Measurements from ENCODE around the gene MROH9. TPM values are rescaled to one million over a fixed set of nuclear protein-coding genes. Genes with fewer than 3 reads are reported as not detected.

The MROH9 gene
- total RNA-seq, 1 donor from 2014 or later = not detected

DNA sequence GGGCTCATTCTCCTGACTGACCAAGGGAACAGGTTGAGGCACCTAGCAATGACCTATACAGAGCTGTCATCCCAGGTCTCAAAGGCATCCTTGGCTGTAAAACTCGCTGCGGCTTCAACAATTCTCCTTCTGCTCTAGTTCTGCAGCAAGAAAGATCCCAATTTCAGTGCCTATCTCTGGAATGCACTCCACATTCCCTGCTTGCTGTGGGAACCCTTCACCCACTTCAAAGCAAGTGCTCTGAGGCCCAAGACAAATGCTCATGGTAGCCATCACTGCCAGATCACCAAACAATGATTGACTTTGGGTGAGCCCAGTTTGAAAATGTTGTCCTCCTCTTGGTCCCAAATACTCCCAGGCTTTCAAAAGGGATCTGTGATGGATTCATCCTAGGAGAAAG lies 117.6 kb downstream of the MROH9 start:
- no peaks in the 10 kb centered on the region for H3K4me1 Mint-ChIP-seq
- peaks cover 11% of the 10 kb centered on the region for H3K9me3 Mint-ChIP-seq
- H3K4me3 Mint-ChIP-seq = no peak overlapping the region
- no peaks in the 10 kb centered on the region for H3K36me3 Mint-ChIP-seq (ENCODE audit: low read depth)
- ChIA-PET CTCF (no interaction called here), POLR2A (no interaction called here)
- TF ChIP-seq, protein P1, sequence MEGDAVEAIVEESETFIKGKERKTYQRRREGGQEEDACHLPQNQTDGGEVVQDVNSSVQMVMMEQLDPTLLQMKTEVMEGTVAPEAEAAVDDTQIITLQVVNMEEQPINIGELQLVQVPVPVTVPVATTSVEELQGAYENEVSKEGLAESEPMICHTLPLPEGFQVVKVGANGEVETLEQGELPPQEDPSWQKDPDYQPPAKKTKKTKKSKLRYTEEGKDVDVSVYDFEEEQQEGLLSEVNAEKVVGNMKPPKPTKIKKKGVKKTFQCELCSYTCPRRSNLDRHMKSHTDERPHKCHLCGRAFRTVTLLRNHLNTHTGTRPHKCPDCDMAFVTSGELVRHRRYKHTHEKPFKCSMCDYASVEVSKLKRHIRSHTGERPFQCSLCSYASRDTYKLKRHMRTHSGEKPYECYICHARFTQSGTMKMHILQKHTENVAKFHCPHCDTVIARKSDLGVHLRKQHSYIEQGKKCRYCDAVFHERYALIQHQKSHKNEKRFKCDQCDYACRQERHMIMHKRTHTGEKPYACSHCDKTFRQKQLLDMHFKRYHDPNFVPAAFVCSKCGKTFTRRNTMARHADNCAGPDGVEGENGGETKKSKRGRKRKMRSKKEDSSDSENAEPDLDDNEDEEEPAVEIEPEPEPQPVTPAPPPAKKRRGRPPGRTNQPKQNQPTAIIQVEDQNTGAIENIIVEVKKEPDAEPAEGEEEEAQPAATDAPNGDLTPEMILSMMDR (IDR thresholded peaks at IDR 0.05) = no peak
- no peak for DNase-seq
- intact Hi-C loops (cut with micrococcal nuclease) = no loop called here
- no peak for ATAC-seq (ENCODE audit: low read depth)
- H3K27ac Mint-ChIP-seq = no peak overlapping the region
- H3K27me3 Mint-ChIP-seq = peaks cover 2% of the 10 kb centered on the region

DNA sequence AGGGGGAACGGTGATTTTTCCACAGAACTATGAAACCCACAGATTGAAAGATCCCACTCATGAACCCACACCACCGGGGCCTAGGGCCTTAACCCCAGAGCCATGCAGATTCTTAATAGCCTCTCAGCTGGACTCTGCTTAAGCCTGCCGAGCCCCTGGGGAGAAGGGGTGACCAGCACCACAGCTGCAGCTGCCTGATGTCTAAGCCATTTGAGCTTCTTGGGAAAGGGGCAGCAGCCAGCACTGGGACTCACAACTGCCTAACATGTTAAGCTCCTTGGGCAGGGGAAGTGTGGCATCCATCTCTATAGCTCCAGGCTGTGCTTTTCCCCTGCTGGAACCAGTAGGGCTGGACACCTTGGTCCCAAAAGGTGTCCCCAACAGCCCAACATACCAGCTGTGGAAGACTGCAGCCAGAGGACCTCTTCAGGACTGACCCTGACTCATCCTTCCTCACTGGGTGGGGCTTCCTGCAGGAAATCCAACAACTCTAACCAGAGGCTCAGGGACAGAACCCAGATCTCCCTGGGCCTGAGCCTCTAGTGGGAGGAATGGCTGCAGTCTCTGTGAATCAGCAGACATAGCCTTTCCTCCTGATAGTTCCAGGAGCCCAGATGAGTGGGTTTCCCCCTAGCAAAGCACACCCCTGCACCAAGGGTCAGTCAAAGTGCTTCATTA lies 120.8 kb downstream of the MROH9 start:
- Mint-ChIP-seq H3K4me3 (no peak overlapping the region), H3K27me3 (peaks cover 2% of the 10 kb centered on the region), H3K9me3 (peaks cover 6% of the 10 kb centered on the region), H3K27ac (no peak overlapping the region), H3K36me3 (ENCODE audit: low read depth) (no peaks in the 10 kb centered on the region), H3K4me1 (no peaks in the 10 kb centered on the region)
- CTCF ChIA-PET = no interaction called here
- ATAC-seq (ENCODE audit: low read depth) (no peak), DNase-seq (no peak)
- POLR2A ChIA-PET = no interaction called here
- intact Hi-C loops (cut with micrococcal nuclease) = no loop called here
- TF ChIP-seq, protein P1 (IDR thresholded peaks at IDR 0.05) = no peak

DNA sequence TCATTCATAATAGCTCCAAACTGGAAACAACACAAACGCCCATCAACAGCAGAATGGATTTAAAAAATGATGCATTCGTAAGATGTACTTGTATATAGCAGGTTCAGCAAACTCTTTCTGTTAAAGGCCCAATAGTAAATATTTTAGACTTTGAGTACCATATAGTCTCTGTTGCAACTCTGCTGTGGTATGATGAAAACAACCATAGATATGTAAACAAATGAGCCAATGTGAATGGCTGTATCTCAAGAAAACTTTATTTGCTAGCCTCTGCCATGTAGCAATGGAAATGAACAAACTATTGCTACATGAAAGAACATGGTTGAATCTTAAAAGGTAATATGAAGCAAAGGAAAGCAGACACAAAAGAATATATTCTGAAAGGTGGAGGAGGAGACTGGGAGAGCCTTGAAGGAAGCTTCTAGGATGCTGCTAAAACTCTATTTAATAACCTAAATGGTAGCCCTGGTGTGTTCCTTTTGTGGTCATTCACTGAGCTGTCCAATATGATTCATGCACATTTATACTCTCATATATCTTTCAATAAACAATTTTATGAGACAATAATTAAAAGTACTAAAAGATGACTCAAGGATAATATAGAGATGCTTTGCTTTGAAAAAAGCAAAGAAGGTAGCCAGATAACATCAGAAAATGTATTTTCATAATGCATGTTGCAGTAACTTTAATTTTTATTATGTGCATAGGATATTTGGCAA lies 126.2 kb downstream of the MROH9 start:
- TF ChIP-seq, protein P1 (IDR thresholded peaks at IDR 0.05) = no peak
- ATAC-seq (ENCODE audit: low read depth) (no peak), DNase-seq (no peak)
- Mint-ChIP-seq H3K27me3 (no peaks in the 10 kb centered on the region), H3K27ac (no peak overlapping the region), H3K36me3 (ENCODE audit: low read depth) (no peaks in the 10 kb centered on the region), H3K9me3 (peaks cover 4% of the 10 kb centered on the region), H3K4me3 (no peak overlapping the region), H3K4me1 (no peaks in the 10 kb centered on the region)
- intact Hi-C loops (cut with micrococcal nuclease) = no loop called here
- POLR2A ChIA-PET = no interaction called here
- CTCF ChIA-PET = no interaction called here

DNA sequence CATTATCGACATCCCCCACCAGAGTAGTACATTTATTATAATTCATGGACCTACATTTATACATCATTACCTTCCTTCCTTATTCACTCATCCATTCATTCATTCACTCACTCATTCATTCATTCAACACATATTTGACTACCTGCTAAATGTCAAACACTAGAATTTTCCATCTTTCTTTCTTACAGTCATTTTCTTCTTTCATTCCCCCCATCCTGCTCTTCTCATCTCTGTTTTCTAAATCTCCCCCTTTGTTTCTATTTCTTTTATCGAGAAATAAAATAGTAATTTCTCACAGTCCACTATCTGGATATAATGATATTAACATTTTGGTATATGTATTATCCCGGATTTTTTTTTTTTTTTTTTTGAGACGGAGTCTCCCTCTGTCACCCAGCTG lies 127.6 kb downstream of the MROH9 start:
- Mint-ChIP-seq H3K27ac (no peak overlapping the region), H3K4me1 (no peaks in the 10 kb centered on the region), H3K27me3 (peaks cover 2% of the 10 kb centered on the region), H3K4me3 (no peak overlapping the region), H3K36me3 (ENCODE audit: low read depth) (no peaks in the 10 kb centered on the region), H3K9me3 (peaks cover 2% of the 10 kb centered on the region)
- DNase-seq (no peak), ATAC-seq (ENCODE audit: low read depth) (no peak)
- TF ChIP-seq, protein P1 (IDR thresholded peaks at IDR 0.05) = no peak
- intact Hi-C loops (cut with micrococcal nuclease) = no loop called here
- CTCF ChIA-PET = no interaction called here
- POLR2A ChIA-PET = no interaction called here

DNA sequence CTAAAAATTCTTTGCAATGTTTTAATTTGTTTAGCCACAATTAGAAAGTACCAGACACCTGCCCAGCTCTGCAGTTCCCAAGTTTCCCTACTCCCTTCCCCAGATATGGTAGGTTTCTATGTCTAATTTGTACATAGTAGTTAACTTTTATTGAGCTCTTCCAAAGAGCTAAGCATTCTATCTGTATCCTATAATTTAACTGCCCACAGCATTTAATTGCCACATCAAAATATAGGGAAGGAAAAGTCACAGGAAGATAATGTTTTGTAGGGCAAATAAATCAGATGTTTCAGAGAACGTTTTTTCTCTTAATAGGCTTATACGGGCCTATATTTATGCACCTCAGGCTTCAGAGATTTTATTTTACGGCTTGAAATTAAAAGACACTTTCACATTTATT lies 139.7 kb downstream of the MROH9 start:
- POLR2A ChIA-PET = no interaction called here
- H3K4me1 Mint-ChIP-seq = no peaks in the 10 kb centered on the region
- intact Hi-C loops (cut with micrococcal nuclease) = no loop called here
- CTCF ChIA-PET = no interaction called here
- H3K27me3 Mint-ChIP-seq = peaks cover 2% of the 10 kb centered on the region
- no peak overlapping the region for H3K4me3 Mint-ChIP-seq
- TF ChIP-seq, protein P1 (IDR thresholded peaks at IDR 0.05) = no peak
- H3K9me3 Mint-ChIP-seq = no peaks in the 10 kb centered on the region
- DNase-seq (no peak), ATAC-seq (ENCODE audit: low read depth) (no peak)
- H3K27ac Mint-ChIP-seq = no peak overlapping the region
- no peaks in the 10 kb centered on the region for H3K36me3 Mint-ChIP-seq (ENCODE audit: low read depth)
